ENCODE data around the gene IRF8. TPM values are rescaled to one million over a fixed set of nuclear protein-coding genes. Genes with fewer than 3 reads are reported as not detected.

The IRF8 gene
- polyA plus RNA-seq, 1 of the 3 experiments (the other 2 are of a cell fraction): not detected

DNA sequence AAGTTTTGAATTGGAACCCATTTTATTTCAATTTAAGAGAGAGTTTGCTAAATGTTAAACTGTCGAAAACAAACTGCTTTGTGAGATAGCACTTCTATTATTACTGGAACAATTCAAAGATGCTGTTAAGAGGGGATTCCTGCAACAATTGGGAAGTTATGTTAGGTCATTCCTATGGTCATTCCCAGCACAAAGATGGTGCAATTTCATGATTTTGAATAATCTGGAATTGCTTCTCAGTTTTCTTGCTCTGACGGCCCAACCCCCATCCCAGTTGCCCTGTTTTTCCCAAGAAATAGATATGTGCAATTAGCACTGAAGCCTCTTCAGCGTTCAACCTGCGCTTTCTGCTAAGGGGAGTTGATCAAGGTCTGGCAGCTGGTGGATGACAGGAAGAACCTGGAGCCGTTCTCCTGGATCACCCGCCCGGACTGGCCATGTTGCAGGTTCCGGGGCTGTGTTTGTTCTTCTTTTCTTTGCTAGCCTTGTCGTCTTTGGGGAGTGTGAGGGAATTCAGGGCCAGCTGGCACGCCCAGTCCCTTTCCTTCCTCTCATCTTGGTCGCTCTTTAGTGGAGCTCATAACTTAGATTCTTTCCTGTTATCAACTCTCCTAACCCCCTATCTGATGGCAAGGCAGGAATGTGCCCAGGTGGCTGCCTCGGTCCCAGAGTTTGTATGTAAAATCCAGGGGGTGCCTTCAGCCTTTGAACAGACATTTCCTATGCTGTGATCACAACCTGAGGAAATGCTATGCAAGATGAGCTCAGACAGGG lies 29.0 kb upstream of the IRF8 start:
- no peak overlapping the region for H2AFZ ChIP-seq (ENCODE audit: low read depth)
- POLR2A ChIA-PET: no interaction called here
- CTCF ChIA-PET: interaction anchor here (1.0 kb wide), 1 partner anchor 49 kb away, joined by 4 read pairs; no protein-coding TSS in a partner anchor

More for the DNA sequence above, 29.0 kb upstream of the IRF8 start:
- Histone ChIP-seq H3K9me2 (0 out of 2 replicates have a peak, but pooled peaks cover 3% of the 10 kb centered on the region), H3K79me2 (ENCODE audit: insufficient read depth) (no peaks in the 10 kb centered on the region), H3K4me3 (ENCODE audit: low read depth in 2 of 2, low read length in 1 of 2) (no peak overlapping the region), H3K36me3 (replicated peaks in 1 of 2; ENCODE audit: control insufficient read depth in 1 of 2, insufficient read depth in 2 of 2, low read length in 1 of 2) (no peaks in the 10 kb centered on the region), H3K27me3 (ENCODE audit: insufficient read depth) (peaks cover 44% of the 10 kb centered on the region; the same call in 1 of the 2 replicates), H3K4me1 (ENCODE audit: control insufficient read depth in 1 of 2, insufficient read depth in 2 of 2, low read depth in 1 of 2, low read length in 1 of 2) (no peaks in the 10 kb centered on the region), H3K27ac (ENCODE audit: low read depth in 2 of 2, low read length in 1 of 2) (no peak overlapping the region), H3K9ac (no peak overlapping the region), H4K20me1 (ENCODE audit: insufficient read depth) (no peaks in the 10 kb centered on the region), H3F3A (replicated peaks; ENCODE audit: insufficient read depth) (no peaks in the 10 kb centered on the region), H3K9me3 (no peaks in the 10 kb centered on the region), H3K4me2 (no peak overlapping the region)
- no peak for DNase-seq
- TF ChIP-seq TEAD4 (IDR thresholded peaks at IDR 0.05; ENCODE audit: borderline replicate concordance, insufficient read depth): no peak
- TF ChIP-seq RAD21 (IDR thresholded peaks at IDR 0.05; ENCODE audit: low read length): no peak
- no peak for TF ChIP-seq TCF12 (IDR thresholded peaks at IDR 0.05)
- TF ChIP-seq SMC3 (IDR thresholded peaks at IDR 0.05; ENCODE audit: low read depth, low read length): no peak
- TF ChIP-seq GABPA (IDR thresholded peaks at IDR 0.05; ENCODE audit: low read depth): no peak
- TF ChIP-seq JUND (IDR thresholded peaks at IDR 0.05): no peak
- TF ChIP-seq FOXJ3 (CRISPR knock-in tag; IDR thresholded peaks at IDR 0.05): no peak
- TF ChIP-seq, protein P1, sequence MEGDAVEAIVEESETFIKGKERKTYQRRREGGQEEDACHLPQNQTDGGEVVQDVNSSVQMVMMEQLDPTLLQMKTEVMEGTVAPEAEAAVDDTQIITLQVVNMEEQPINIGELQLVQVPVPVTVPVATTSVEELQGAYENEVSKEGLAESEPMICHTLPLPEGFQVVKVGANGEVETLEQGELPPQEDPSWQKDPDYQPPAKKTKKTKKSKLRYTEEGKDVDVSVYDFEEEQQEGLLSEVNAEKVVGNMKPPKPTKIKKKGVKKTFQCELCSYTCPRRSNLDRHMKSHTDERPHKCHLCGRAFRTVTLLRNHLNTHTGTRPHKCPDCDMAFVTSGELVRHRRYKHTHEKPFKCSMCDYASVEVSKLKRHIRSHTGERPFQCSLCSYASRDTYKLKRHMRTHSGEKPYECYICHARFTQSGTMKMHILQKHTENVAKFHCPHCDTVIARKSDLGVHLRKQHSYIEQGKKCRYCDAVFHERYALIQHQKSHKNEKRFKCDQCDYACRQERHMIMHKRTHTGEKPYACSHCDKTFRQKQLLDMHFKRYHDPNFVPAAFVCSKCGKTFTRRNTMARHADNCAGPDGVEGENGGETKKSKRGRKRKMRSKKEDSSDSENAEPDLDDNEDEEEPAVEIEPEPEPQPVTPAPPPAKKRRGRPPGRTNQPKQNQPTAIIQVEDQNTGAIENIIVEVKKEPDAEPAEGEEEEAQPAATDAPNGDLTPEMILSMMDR (IDR thresholded peaks at IDR 0.05): no peak
- TF ChIP-seq, protein P2, sequence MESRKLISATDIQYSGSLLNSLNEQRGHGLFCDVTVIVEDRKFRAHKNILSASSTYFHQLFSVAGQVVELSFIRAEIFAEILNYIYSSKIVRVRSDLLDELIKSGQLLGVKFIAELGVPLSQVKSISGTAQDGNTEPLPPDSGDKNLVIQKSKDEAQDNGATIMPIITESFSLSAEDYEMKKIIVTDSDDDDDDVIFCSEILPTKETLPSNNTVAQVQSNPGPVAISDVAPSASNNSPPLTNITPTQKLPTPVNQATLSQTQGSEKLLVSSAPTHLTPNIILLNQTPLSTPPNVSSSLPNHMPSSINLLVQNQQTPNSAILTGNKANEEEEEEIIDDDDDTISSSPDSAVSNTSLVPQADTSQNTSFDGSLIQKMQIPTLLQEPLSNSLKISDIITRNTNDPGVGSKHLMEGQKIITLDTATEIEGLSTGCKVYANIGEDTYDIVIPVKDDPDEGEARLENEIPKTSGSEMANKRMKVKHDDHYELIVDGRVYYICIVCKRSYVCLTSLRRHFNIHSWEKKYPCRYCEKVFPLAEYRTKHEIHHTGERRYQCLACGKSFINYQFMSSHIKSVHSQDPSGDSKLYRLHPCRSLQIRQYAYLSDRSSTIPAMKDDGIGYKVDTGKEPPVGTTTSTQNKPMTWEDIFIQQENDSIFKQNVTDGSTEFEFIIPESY (IDR thresholded peaks at IDR 0.05; ENCODE audit: borderline replicate concordance, low read depth): no peak
- no peak for TF ChIP-seq NFIC (IDR thresholded peaks at IDR 0.05; ENCODE audit: borderline replicate concordance)
- TF ChIP-seq, protein P3, sequence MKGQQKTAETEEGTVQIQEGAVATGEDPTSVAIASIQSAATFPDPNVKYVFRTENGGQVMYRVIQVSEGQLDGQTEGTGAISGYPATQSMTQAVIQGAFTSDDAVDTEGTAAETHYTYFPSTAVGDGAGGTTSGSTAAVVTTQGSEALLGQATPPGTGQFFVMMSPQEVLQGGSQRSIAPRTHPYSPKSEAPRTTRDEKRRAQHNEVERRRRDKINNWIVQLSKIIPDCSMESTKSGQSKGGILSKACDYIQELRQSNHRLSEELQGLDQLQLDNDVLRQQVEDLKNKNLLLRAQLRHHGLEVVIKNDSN (IDR thresholded peaks at IDR 0.05; ENCODE audit: borderline replicate concordance, low read depth): no peak
- TF ChIP-seq FOSL2 (IDR thresholded peaks at IDR 0.05; ENCODE audit: borderline replicate concordance, low read depth): no peak
- TF ChIP-seq, protein P4, sequence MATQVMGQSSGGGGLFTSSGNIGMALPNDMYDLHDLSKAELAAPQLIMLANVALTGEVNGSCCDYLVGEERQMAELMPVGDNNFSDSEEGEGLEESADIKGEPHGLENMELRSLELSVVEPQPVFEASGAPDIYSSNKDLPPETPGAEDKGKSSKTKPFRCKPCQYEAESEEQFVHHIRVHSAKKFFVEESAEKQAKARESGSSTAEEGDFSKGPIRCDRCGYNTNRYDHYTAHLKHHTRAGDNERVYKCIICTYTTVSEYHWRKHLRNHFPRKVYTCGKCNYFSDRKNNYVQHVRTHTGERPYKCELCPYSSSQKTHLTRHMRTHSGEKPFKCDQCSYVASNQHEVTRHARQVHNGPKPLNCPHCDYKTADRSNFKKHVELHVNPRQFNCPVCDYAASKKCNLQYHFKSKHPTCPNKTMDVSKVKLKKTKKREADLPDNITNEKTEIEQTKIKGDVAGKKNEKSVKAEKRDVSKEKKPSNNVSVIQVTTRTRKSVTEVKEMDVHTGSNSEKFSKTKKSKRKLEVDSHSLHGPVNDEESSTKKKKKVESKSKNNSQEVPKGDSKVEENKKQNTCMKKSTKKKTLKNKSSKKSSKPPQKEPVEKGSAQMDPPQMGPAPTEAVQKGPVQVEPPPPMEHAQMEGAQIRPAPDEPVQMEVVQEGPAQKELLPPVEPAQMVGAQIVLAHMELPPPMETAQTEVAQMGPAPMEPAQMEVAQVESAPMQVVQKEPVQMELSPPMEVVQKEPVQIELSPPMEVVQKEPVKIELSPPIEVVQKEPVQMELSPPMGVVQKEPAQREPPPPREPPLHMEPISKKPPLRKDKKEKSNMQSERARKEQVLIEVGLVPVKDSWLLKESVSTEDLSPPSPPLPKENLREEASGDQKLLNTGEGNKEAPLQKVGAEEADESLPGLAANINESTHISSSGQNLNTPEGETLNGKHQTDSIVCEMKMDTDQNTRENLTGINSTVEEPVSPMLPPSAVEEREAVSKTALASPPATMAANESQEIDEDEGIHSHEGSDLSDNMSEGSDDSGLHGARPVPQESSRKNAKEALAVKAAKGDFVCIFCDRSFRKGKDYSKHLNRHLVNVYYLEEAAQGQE (IDR thresholded peaks at IDR 0.05; ENCODE audit: low read depth, low read length): no peak
- TF ChIP-seq EP300 (IDR thresholded peaks at IDR 0.05; ENCODE audit: borderline replicate concordance in 1 of 2, low read depth in 1 of 2, low read length in 1 of 2): no peak
- TF ChIP-seq TAF1 (IDR thresholded peaks at IDR 0.05; ENCODE audit: borderline replicate concordance, low read depth, low read length): no peak
- TF ChIP-seq RXRA (IDR thresholded peaks at IDR 0.05; ENCODE audit: borderline replicate concordance, low read depth): no peak
- no peak for TF ChIP-seq RFX5 (IDR thresholded peaks at IDR 0.05; ENCODE audit: low read length)
- no peak for TF ChIP-seq YY1 (IDR thresholded peaks at IDR 0.05; ENCODE audit: low read depth)
- TF ChIP-seq SIN3A (IDR thresholded peaks at IDR 0.05; ENCODE audit: borderline replicate concordance, low read depth, low read length): no peak
- 1% methylated on average over 12 of the region's 12 CpGs for WGBS (ENCODE audit: low lambda C conversion rate)

Measured in SK-N-SH (cell line).